Measurements from ENCODE around the gene ASB5. TPM values are rescaled to one million over a fixed set of nuclear protein-coding genes. Genes with fewer than 3 reads are reported as not detected.

Gene ASB5
- total and polyA plus RNA-seq, 9 of the 15 experiments (the other 6 are each of a cell fraction or from before 2014, with no cell fraction given) = not detected

- H3K4me2 ChIP-seq (ENCODE audit: insufficient read depth, low read length) = no peak overlapping the region
- no peak overlapping the region for H3K27ac ChIP-seq (ENCODE audit: extremely low read depth, low read depth, low read length)
- no peaks in the 10 kb centered on the region for H3K27me3 ChIP-seq (ENCODE audit: control insufficient read depth in 2 of 2, insufficient read depth in 2 of 2, low read length in 2 of 2)
- POLR2A ChIA-PET = interaction anchor here (0.6 kb wide), 1 partner anchor 1457 kb away, joined by 3 read pairs; no protein-coding TSS in a partner anchor
- ATAC-seq (no peak), DNase-seq (ENCODE audit: extremely low read depth in 1 of 4, low spot score in 3 of 4) (no peak), FAIRE-seq (no peak)
- H3K4me1 ChIP-seq (replicated peaks in 1 of 2; ENCODE audit: control insufficient read depth in 2 of 2, insufficient read depth in 2 of 2, low read length in 2 of 2) = no peaks in the 10 kb centered on the region; a peak in 1 of 5 replicates
- H3K9me3 ChIP-seq (replicated peaks; ENCODE audit: control insufficient read depth, insufficient read depth, low read depth, low read length) = no peaks in the 10 kb centered on the region
- intact Hi-C loops (cut with micrococcal nuclease) (loop anchor here (5.0 kb wide), 1 partner anchor 558 kb away; no protein-coding TSS in a partner anchor), in situ Hi-C loops (cut with MboI) (no loop called here)
- H3K9me1 ChIP-seq (ENCODE audit: control insufficient read depth, insufficient read depth, low read length) = no peaks in the 10 kb centered on the region
- BruUV-seq (replicated peaks) = no TSS peak
- CTCF ChIA-PET (ENCODE audit: low intra/inter-chr PET ratio) = no interaction called here
- no peak overlapping the region for H2AFZ ChIP-seq (ENCODE audit: low read depth, low read length)
- H3K79me2 ChIP-seq (ENCODE audit: control insufficient read depth, insufficient read depth, low read length) = no peaks in the 10 kb centered on the region
- WGBS (ENCODE audit: insufficient coverage, low coverage, missing lambda C conversion rate) = 6% methylated on average over 3 of the region's 4 CpGs
- no peak overlapping the region for H3K9ac ChIP-seq (ENCODE audit: insufficient read depth in 1 of 2, low read depth in 2 of 2, low read length in 2 of 2)
- H3K4me3 ChIP-seq = no peak overlapping the region
- H3K36me3 ChIP-seq (ENCODE audit: control insufficient read depth, insufficient read depth, low read length) = no peaks in the 10 kb centered on the region
- H4K20me1 ChIP-seq (replicated peaks; ENCODE audit: control insufficient read depth, insufficient read depth, low read length) = no peaks in the 10 kb centered on the region
- no peak for TF ChIP-seq ID3 (CRISPR knock-in tag; IDR thresholded peaks at IDR 0.05)
- no peak for TF ChIP-seq ID3 (tag; IDR thresholded peaks at IDR 0.05)
- TF ChIP-seq NR4A1 (CRISPR knock-in tag; IDR thresholded peaks at IDR 0.05) = no peak
- TF ChIP-seq NR4A1 (tag; IDR thresholded peaks at IDR 0.05) = no peak
- TF ChIP-seq MBD1 (CRISPR knock-in tag; IDR thresholded peaks at IDR 0.05) = no peak
- TF ChIP-seq ZNF445 (CRISPR knock-in tag; IDR thresholded peaks at IDR 0.05; ENCODE audit: low read depth) = no peak
- no peak for TF ChIP-seq ZNF217 (CRISPR knock-in tag; IDR thresholded peaks at IDR 0.05)
- TF ChIP-seq ZBTB17 (CRISPR knock-in tag; IDR thresholded peaks at IDR 0.05) = no peak
- no peak for TF ChIP-seq ZNF318 (IDR thresholded peaks at IDR 0.05; ENCODE audit: borderline replicate concordance in 1 of 2, low read depth in 1 of 2)
- TF ChIP-seq ZNF143 (CRISPR knock-in tag; IDR thresholded peaks at IDR 0.05) = no peak
- no peak for TF ChIP-seq HMG20A (CRISPR knock-in tag; conservative IDR thresholded peaks at IDR 0.05)
These were observed 39.4 kb downstream of the ASB5 start for GRCh38 chr4:176229645-176230044.
